Activated T-cell treated with anti-CD3 and anti-CD28 coated beads, Interleukin-2, amount 50 U/mL, for 72 hours (primary cell): ENCODE data around the gene MYO18B. TPM values are rescaled to one million over a fixed set of nuclear protein-coding genes. Genes with fewer than 3 reads are reported as not detected.
"Not testable (repeated sequence)": the region's sequence is repeated elsewhere in the genome, so short reads cannot be mapped to it uniquely, and the experiment has no call there.

Experiments used
- ATAC-seq, 2 donors: fragments of 150-1000 bp; cut with Tn5 transposase; replicated peaks in 1 of 2; 2 replicates each; pipeline ENCODE4 v1.10.0; 2021; ENCODE audit warnings: moderate library complexity in 2 of 2, mild to moderate bottlenecking in 1 of 2
- DNase-seq, 2 donors: peaks; one replicate each; pipeline ENCODE4 v3.0.0; 2021 to 2022; ENCODE audit warnings: mixed read lengths in 1 of 2
- H3K27ac Mint-ChIP-seq: one replicate; pipeline ENCODE4 v1.8.0; 2022; ENCODE audit warnings: mild to moderate bottlenecking, moderate library complexity, mixed read lengths
- H3K27me3 Mint-ChIP-seq: one replicate; pipeline ENCODE4 v1.8.0; 2022; ENCODE audit warnings: low read depth, mixed read lengths
- H3K36me3 Mint-ChIP-seq, 2 donors: one replicate each; pipeline ENCODE4 v1.8.0; 2022; ENCODE audit warnings: mixed read lengths in 2 of 2, mild to moderate bottlenecking in 1 of 2; ENCODE audit not compliant: insufficient read depth in 2 of 2
- H3K4me1 Mint-ChIP-seq: one replicate; pipeline ENCODE4 v1.8.0; 2022; ENCODE audit warnings: low read depth, mixed read lengths
- H3K4me3 Mint-ChIP-seq, 2 donors: one replicate each; pipeline ENCODE4 v1.8.0; 2022; ENCODE audit warnings: mild to moderate bottlenecking in 2 of 2, mixed read lengths in 2 of 2, moderate library complexity in 2 of 2
- H3K9me3 Mint-ChIP-seq, 2 donors: one replicate each; pipeline ENCODE4 v1.8.0; 2022; ENCODE audit warnings: mixed read lengths in 2 of 2
- total RNA-seq, 2 donors: library from RNA; stranded (reverse); gene quantifications; one replicate each; pipeline ENCODE4 v1.2.3, GENCODE V29; 2022

MYO18B gene
- total RNA-seq, 2 donors from 2014 or later, result 2.4 to 2.8 TPM

GRCh38 chr22:25979968-25980367 is 238.0 kb downstream of the MYO18B start:
- DNase-seq (no peak), ATAC-seq (no peak)
- Mint-ChIP-seq H3K4me1 (no peaks in the 10 kb centered on the region), H3K27ac (no peak overlapping the region), H3K4me3 (no peak overlapping the region), H3K36me3 (no peaks in the 10 kb centered on the region), H3K9me3 (peaks cover 0 to 1% of the 10 kb centered on the region in 2 donors), H3K27me3 (no peaks in the 10 kb centered on the region)

DNA sequence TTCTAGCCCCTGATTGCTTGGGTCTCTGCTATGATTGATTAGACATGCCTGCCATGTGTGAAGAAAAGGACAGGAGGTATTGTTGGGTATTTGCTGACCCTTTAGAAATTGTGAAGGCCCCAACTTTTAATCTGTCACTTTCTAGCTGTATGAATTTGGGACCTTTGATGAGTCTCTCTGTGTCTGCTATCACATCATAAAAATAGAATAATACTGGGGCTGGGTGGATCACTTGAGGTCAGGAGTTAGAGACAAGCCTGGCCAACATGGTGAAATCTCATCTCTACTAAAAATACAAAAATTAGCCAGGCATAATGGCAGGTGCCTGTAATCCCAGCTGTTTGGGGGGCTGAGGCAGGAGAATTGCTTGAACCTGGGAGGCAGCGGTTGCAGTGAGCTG is 242.9 kb downstream of the MYO18B start:
- H3K4me3 Mint-ChIP-seq, ATAC-seq, DNase-seq, H3K27me3 Mint-ChIP-seq, H3K4me1 Mint-ChIP-seq, H3K9me3 Mint-ChIP-seq, H3K36me3 Mint-ChIP-seq, H3K27ac Mint-ChIP-seq: not testable (repeated sequence)

GRCh38 chr22:25987948-25988347 is 246.0 kb downstream of the MYO18B start:
- Mint-ChIP-seq H3K4me3 (no peak overlapping the region), H3K27ac (no peak overlapping the region), H3K27me3 (no peaks in the 10 kb centered on the region), H3K9me3 (no peaks in the 10 kb centered on the region), H3K4me1 (peaks cover 8% of the 10 kb centered on the region), H3K36me3 (no peaks in the 10 kb centered on the region)
- DNase-seq (no peak), ATAC-seq (no peak)

DNA sequence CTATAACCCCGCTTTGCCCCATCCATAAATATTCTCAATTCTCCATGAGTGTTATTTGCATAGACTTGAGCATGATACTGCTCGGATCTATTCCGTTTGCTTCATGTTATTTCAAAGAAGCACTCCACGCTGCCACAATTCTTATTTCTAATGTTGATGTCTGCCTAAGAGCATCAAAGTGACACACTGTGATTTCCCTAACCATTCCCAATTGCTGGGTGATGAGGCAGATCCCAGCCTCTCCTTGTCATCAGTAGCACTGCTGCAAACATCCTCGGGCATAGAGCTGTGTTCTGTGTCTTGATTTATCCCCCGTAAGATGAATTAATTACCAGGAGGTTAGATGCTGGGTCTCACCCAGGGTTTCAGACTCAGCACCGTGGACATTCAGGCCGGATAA is 249.0 kb downstream of the MYO18B start:
- Mint-ChIP-seq H3K36me3 (no peaks in the 10 kb centered on the region), H3K27me3 (no peaks in the 10 kb centered on the region), H3K9me3 (no peaks in the 10 kb centered on the region), H3K4me3 (no peak overlapping the region), H3K27ac (no peak overlapping the region), H3K4me1 (peaks cover 8% of the 10 kb centered on the region)
- DNase-seq (no peak), ATAC-seq (no peak)

GRCh38 chr22:25992331-25992730 is 250.3 kb downstream of the MYO18B start:
- Mint-ChIP-seq H3K36me3 (no peaks in the 10 kb centered on the region), H3K27me3 (peaks cover 7% of the 10 kb centered on the region), H3K4me1 (peaks cover 8% of the 10 kb centered on the region), H3K27ac (no peak overlapping the region), H3K4me3 (no peak overlapping the region), H3K9me3 (no peaks in the 10 kb centered on the region)
- DNase-seq (no peak), ATAC-seq (no peak)

GRCh38 chr22:25996669-25997068 is 254.7 kb downstream of the MYO18B start:
- no peaks in the 10 kb centered on the region for H3K36me3 Mint-ChIP-seq
- no peak overlapping the region for H3K27ac Mint-ChIP-seq
- H3K27me3 Mint-ChIP-seq, result peaks cover 13% of the 10 kb centered on the region
- DNase-seq (no peak), ATAC-seq (no peak)
- H3K4me3 Mint-ChIP-seq, result no peak overlapping the region
- peaks cover 0 to 2% of the 10 kb centered on the region in 2 donors for H3K9me3 Mint-ChIP-seq
- no peaks in the 10 kb centered on the region for H3K4me1 Mint-ChIP-seq

DNA sequence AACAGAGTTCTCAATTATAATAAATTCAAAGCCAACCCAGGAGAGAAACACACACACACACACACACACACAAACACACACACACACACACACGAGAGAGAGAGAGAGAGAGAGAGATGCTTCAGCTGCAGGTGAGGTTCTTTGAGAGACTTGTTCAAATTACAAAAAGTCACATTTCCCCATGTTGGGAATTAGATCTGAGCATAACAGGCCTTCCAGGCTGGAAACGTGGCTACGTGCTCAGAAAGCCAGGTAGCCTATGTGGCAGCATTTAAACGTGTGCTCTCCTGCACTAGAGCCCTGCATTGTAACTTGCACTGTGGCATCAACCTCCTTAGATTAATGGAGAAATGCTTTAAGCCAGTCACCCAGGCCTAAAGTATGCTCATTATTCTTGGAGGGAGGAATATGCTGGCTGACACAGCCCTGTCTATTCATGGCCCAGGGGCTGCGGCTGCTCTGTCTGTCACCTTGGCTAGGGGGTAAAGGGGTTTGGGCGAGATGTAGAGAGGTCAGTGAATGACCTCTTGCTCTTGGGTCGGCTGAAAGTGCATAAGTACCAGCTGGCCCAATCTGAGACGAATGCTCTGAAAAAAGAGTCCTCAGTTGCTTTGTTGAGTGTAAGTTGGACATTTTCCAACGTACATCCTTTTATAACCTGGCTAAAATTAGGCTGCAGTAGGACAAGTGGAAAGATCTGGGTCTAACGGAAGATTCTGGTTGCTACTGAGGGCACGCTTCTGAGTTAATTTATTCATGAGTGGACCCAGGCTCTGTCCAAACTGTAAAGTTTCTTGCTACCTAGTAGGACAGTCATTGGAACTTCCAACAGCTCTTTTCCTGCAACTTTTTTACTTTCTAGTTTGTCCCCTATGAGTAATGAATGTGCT is 256.1 kb downstream of the MYO18B start:
- Mint-ChIP-seq H3K27me3 (peaks cover 13% of the 10 kb centered on the region), H3K4me1 (no peaks in the 10 kb centered on the region), H3K4me3 (no peak overlapping the region), H3K36me3 (no peaks in the 10 kb centered on the region), H3K9me3 (peaks cover 0 to 2% of the 10 kb centered on the region in 2 donors), H3K27ac (no peak overlapping the region)
- no peak for ATAC-seq
- DNase-seq, result no peak

DNA sequence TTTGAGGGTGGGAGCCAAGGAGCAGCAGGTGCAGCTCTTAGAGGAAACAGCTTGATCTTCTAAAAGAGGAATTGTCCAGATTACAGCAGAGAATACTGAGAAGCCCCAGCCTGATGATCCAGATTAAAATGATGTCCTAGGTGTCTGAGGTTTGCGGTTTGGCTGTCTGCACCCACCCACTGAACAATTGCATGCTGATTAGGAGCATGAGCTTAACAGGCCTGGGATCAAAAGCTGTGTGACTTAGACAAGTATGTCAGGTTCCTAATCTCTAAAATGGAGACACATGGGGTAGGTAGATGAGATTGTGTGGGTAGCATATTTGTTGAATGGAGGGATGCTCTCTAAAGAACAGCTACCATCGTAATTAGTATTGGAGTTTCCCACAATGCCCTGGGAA is 260.5 kb downstream of the MYO18B start:
- Mint-ChIP-seq H3K27ac (no peak overlapping the region), H3K27me3 (peaks cover 6% of the 10 kb centered on the region), H3K4me1 (no peaks in the 10 kb centered on the region), H3K36me3 (no peaks in the 10 kb centered on the region), H3K9me3 (peaks cover 2 to 5% of the 10 kb centered on the region in 2 donors), H3K4me3 (no peak overlapping the region)
- DNase-seq, result no peak
- ATAC-seq, result no peak

- Mint-ChIP-seq H3K27me3 (peaks cover 6% of the 10 kb centered on the region), H3K27ac (no peak overlapping the region), H3K36me3 (no peaks in the 10 kb centered on the region), H3K4me3 (no peak overlapping the region), H3K4me1 (no peaks in the 10 kb centered on the region), H3K9me3 (peaks cover 2 to 5% of the 10 kb centered on the region in 2 donors)
- DNase-seq (no peak), ATAC-seq (no peak)
These were observed 262.5 kb downstream of the MYO18B start for GRCh38 chr22:26004477-26004876.

DNA sequence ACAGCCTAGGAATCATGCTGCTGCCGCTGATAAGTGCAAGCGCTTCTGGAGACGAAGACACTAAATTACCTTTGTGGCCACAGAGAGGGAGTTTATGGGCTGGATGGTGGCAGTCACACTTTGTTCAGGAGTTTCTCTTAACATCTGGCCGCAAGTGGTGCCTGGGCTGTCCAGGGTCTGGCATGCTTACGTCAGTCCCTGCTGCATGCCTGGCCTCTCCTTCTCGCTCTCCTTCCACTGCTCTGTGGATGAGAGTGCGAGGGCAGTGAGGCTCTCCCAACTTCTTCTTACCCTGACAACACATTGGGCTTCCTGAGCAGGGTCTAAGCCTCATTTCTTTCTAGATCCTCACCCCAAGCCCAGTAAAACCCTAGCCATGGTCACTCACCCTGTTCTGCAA is 266.6 kb downstream of the MYO18B start:
- Mint-ChIP-seq H3K4me3 (no peak overlapping the region), H3K4me1 (no peaks in the 10 kb centered on the region), H3K27me3 (no peaks in the 10 kb centered on the region)

DNA sequence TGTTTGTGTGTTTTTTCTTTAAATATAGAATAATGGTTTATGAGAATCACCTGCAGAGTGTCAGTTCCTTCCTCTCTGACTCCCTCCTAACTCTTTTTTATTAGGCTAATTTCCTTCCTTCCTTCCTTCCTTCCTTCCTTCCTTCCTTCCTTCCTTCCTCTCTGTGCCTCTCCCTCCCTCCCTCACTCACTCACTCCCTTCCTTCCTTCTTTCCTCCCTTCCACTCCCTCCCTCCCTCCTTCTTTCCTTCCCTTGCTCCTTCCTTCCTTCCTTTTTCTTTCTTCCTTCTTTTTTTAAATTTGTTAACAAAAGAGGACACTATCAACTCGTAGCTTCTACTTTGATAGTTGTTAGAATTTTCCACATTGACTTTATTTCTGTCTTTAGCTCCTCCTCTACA is 274.9 kb downstream of the MYO18B start:
- peaks cover 0 to 3% of the 10 kb centered on the region in 2 donors for H3K9me3 Mint-ChIP-seq
- H3K36me3 Mint-ChIP-seq, result no peaks in the 10 kb centered on the region
- DNase-seq (no peak), ATAC-seq (no peak)
- H3K27ac Mint-ChIP-seq, result no peak overlapping the region
- H3K4me3 Mint-ChIP-seq, result no peak overlapping the region
- H3K4me1 Mint-ChIP-seq, result no peaks in the 10 kb centered on the region
- H3K27me3 Mint-ChIP-seq, result peaks cover 13% of the 10 kb centered on the region

More for the DNA sequence above, 266.6 kb downstream of the MYO18B start:
- ATAC-seq, result no peak
- no peak for DNase-seq
- H3K27ac Mint-ChIP-seq, result no peak overlapping the region
- peaks cover under 1% of the 10 kb centered on the region in 2 donors for H3K9me3 Mint-ChIP-seq
- H3K36me3 Mint-ChIP-seq, result no peaks in the 10 kb centered on the region

GRCh38 chr22:26017932-26018331 is 275.9 kb downstream of the MYO18B start:
- peaks cover 0 to 3% of the 10 kb centered on the region in 2 donors for H3K9me3 Mint-ChIP-seq
- H3K4me3 Mint-ChIP-seq, result no peak overlapping the region
- H3K27me3 Mint-ChIP-seq, result peaks cover 13% of the 10 kb centered on the region
- H3K4me1 Mint-ChIP-seq, result no peaks in the 10 kb centered on the region
- H3K27ac Mint-ChIP-seq, result no peak overlapping the region
- DNase-seq, result no peak
- no peak for ATAC-seq
- no peaks in the 10 kb centered on the region for H3K36me3 Mint-ChIP-seq

GRCh38 chr22:26019596-26019995 is 277.6 kb downstream of the MYO18B start:
- no peak for DNase-seq
- no peak overlapping the region for H3K27ac Mint-ChIP-seq
- H3K4me1 Mint-ChIP-seq, result no peaks in the 10 kb centered on the region
- no peak for ATAC-seq
- peaks cover 13% of the 10 kb centered on the region for H3K27me3 Mint-ChIP-seq
- H3K9me3 Mint-ChIP-seq, result peaks cover 0 to 6% of the 10 kb centered on the region in 2 donors
- H3K36me3 Mint-ChIP-seq, result no peaks in the 10 kb centered on the region
- no peak overlapping the region for H3K4me3 Mint-ChIP-seq

- peaks cover 0 to 2% of the 10 kb centered on the region in 2 donors for H3K9me3 Mint-ChIP-seq
- peaks cover 13% of the 10 kb centered on the region for H3K27me3 Mint-ChIP-seq
- DNase-seq, result no peak
- H3K36me3 Mint-ChIP-seq, result no peaks in the 10 kb centered on the region
- H3K4me3 Mint-ChIP-seq, result no peak overlapping the region
- ATAC-seq, result no peak
- H3K4me1 Mint-ChIP-seq, result no peaks in the 10 kb centered on the region
- H3K27ac Mint-ChIP-seq, result no peak overlapping the region
These were observed 279.5 kb downstream of the MYO18B start for GRCh38 chr22:26021516-26021915.
